CD14-positive monocyte (primary cell): ENCODE results near the gene ZNF335. TPM values are rescaled to one million over a fixed set of nuclear protein-coding genes. Genes with fewer than 3 reads are reported as not detected.

Experiments
- DNase-seq, 3 donors: peaks; one replicate each; pipeline ENCODE4 v3.0.0-alpha.2; 2011 to 2022
- H2AFZ ChIP-seq: 2 replicates; pipeline ENCODE4 v1.6.0; 2012; ENCODE audit warnings: mild to moderate bottlenecking, low read depth, low read length, inconsistent platforms; ENCODE audit not compliant: insufficient read depth, poor library complexity, severe bottlenecking
- H3K27ac ChIP-seq, 2 donors: 1 replicate in 1 of 2; 2 replicates in 1 of 2; pipeline ENCODE4 v1.5.1; 2012 to 2013; ENCODE audit warnings: low read length in 2 of 2, control low read depth in 1 of 2, inconsistent platforms in 1 of 2, low read depth in 1 of 2, mild to moderate bottlenecking in 1 of 2
- H3K27me3 ChIP-seq, 2 donors: one replicate each; pipeline versions ENCODE4 v1.6.0 to v1.6.1; 2011 to 2013; ENCODE audit warnings: low read length in 2 of 2; ENCODE audit not compliant: control insufficient read depth in 2 of 2, insufficient read depth in 2 of 2
- H3K36me3 ChIP-seq, 2 donors: replicated peaks in 1 of 2; 1 replicate in 1 of 2; 2 replicates in 1 of 2; pipeline versions ENCODE4 v1.5.1 to v1.6.1; 2012 to 2013; ENCODE audit warnings: low read length in 2 of 2, control low read depth in 1 of 2, inconsistent platforms in 1 of 2, mild to moderate bottlenecking in 1 of 2; ENCODE audit not compliant: insufficient read depth in 2 of 2, control insufficient read depth in 1 of 2
- H3K4me1 ChIP-seq, 2 donors: 1 replicate in 1 of 2; 2 replicates in 1 of 2; pipeline versions ENCODE4 v1.5.1 to v1.6.1; 2012 to 2013; ENCODE audit warnings: low read length in 2 of 2, control low read depth in 1 of 2, inconsistent platforms in 1 of 2, mild to moderate bottlenecking in 1 of 2, moderate library complexity in 1 of 2; ENCODE audit not compliant: insufficient read depth in 2 of 2, control insufficient read depth in 1 of 2
- H3K4me2 ChIP-seq: replicated peaks from 2 replicates; pipeline ENCODE3; 2012; ENCODE audit warnings: low read length, moderate library complexity, mild to moderate bottlenecking; ENCODE audit not compliant: poor library complexity, severe bottlenecking; ENCODE audit errors: extremely low read depth
- H3K4me3 ChIP-seq, 3 experiments: fragments of 200-600 bp in 1 of 3; sonication (generic) in 1 of 3; replicated peaks in 1 of 3; 1 replicate in 2 of 3; 2 replicates in 1 of 3; pipeline ENCODE4 v1.5.1; 2011 to 2013; ENCODE audit warnings: low read length in 3 of 3, mild to moderate bottlenecking in 3 of 3, control low read depth in 2 of 3, low read depth in 2 of 3, inconsistent platforms in 1 of 3, moderate library complexity in 1 of 3
- H3K79me2 ChIP-seq: 2 replicates; pipeline ENCODE4 v1.6.0; 2012; ENCODE audit warnings: mild to moderate bottlenecking, control low read depth, inconsistent platforms, low read length, moderate library complexity; ENCODE audit not compliant: insufficient read depth
- H3K9ac ChIP-seq: 2 replicates; pipeline ENCODE4 v1.6.0; 2017; ENCODE audit warnings: low read length, mild to moderate bottlenecking; ENCODE audit not compliant: insufficient read depth, poor library complexity, severe bottlenecking
- H3K9me3 ChIP-seq, 2 donors: replicated peaks in 1 of 2; 1 replicate in 1 of 2; 2 replicates in 1 of 2; pipeline versions ENCODE4 v1.5.1 to v1.6.1; 2012 to 2013; ENCODE audit warnings: low read length in 2 of 2, control low read depth in 1 of 2; ENCODE audit not compliant: control insufficient read depth in 1 of 2, insufficient read depth in 1 of 2
- H4K20me1 ChIP-seq: 2 replicates; pipeline ENCODE4 v1.6.0; 2012; ENCODE audit warnings: mild to moderate bottlenecking, low read length, control low read depth, moderate library complexity; ENCODE audit not compliant: insufficient read depth
- H3K27ac Mint-ChIP-seq, 7 donors: one replicate each; pipeline ENCODE4 v1.8.0; 2020; ENCODE audit warnings: mild to moderate bottlenecking in 7 of 7, mixed read lengths in 7 of 7, moderate library complexity in 6 of 7, inconsistent platforms in 2 of 7
- H3K27me3 Mint-ChIP-seq, 3 donors: one replicate each; pipeline ENCODE4 v1.8.0; 2021 to 2022; ENCODE audit warnings: low read depth in 3 of 3, mild to moderate bottlenecking in 3 of 3, mixed read lengths in 3 of 3, moderate library complexity in 3 of 3, inconsistent platforms in 1 of 3
- H3K36me3 Mint-ChIP-seq, 2 donors: one replicate each; pipeline ENCODE4 v1.8.0; 2020; ENCODE audit warnings: mixed read lengths in 2 of 2, inconsistent platforms in 1 of 2, mild to moderate bottlenecking in 1 of 2
- H3K4me1 Mint-ChIP-seq: one replicate; pipeline ENCODE4 v1.8.0; 2020; ENCODE audit warnings: mild to moderate bottlenecking, mixed read lengths
- H3K4me3 Mint-ChIP-seq, 2 donors: one replicate each; pipeline ENCODE4 v1.8.0; 2020; ENCODE audit warnings: mild to moderate bottlenecking in 2 of 2, mixed read lengths in 2 of 2, moderate library complexity in 1 of 2
- H3K9me3 Mint-ChIP-seq, 7 donors: one replicate each; pipeline ENCODE4 v1.8.0; 2020 to 2022; ENCODE audit warnings: mixed read lengths in 7 of 7, mild to moderate bottlenecking in 6 of 7, moderate library complexity in 6 of 7, inconsistent platforms in 2 of 7
- CTCF ChIP-seq: fragments of 200-600 bp; IDR thresholded peaks from one replicate; pipeline ENCODE4 v1.8.0; 2022; ENCODE audit warnings: antibody characterized with exemption, mild to moderate bottlenecking
- WGBS: methylation state at CpG from one replicate; pipeline ENCODE4 v1.1.5; 2013; ENCODE audit warnings: missing lambda C conversion rate; ENCODE audit not compliant: insufficient coverage; 5-methylcytosine and 5-hydroxymethylcytosine counted together
- intact Hi-C, 2 donors: fragments of 100-400 bp; cut with micrococcal nuclease; formaldehyde crosslinking; loops; one replicate each; pipeline versions ENCODE4 v1.15.0 to v1.15.1; 2023
- polyA plus RNA-seq, 3 donors: library from polyadenylated mRNA; depleted of rRNA in 1 of 3; unstranded in 2 of 3; stranded (reverse) in 1 of 3; fragments of 300-500 nt in 2 of 3; fragments of >200 nt in 1 of 3; fragmentation: Illumina TruSeq in 2 of 3; gene quantifications; 1 replicate in 2 of 3; 2 replicates in 1 of 3; pipeline ENCODE4 v1.2.3, GENCODE V29; 2012 to 2021

Gene ZNF335
- polyA plus RNA-seq, 3 donors: 2.7 to 39.6 (median 3.1) TPM

GRCh38 chr20:45968081-45968671 is 3.8 kb downstream of the ZNF335 start:
- Histone ChIP-seq H3K9me3 (no peaks in the 10 kb centered on the region), H3K4me2 (no peak overlapping the region), H3K27me3 (no peaks in the 10 kb centered on the region), H3K9ac (no peak overlapping the region), H3K79me2 (peaks cover 35% of the 10 kb centered on the region), H4K20me1 (peaks cover 40% of the 10 kb centered on the region), H3K27ac (peak overlapping the region in 1 of 2 donors; percentile 99), H3K4me3 (no peak overlapping the region), H3K4me1 (peaks cover 38 to 41% of the 10 kb centered on the region in 2 donors), H2AFZ (no peak overlapping the region), H3K36me3 (peaks cover 54 to 62% of the 10 kb centered on the region in 2 donors)
- peak in 2 of 3 donors; percentile 22 to 45 for DNase-seq
- intact Hi-C loops: no loop called here
- H3K4me3 Mint-ChIP-seq: no peak overlapping the region
- peaks cover 48 to 63% of the 10 kb centered on the region in 2 donors for H3K36me3 Mint-ChIP-seq
- H3K4me1 Mint-ChIP-seq: peaks cover 31% of the 10 kb centered on the region
- H3K27me3 Mint-ChIP-seq: peaks cover 0 to under 1% (median 0%) of the 10 kb centered on the region in 3 donors
- no peak for TF ChIP-seq CTCF
- no peaks in the 10 kb centered on the region for H3K9me3 Mint-ChIP-seq
- 74% methylated on average over 7 of the region's 10 CpGs for WGBS
- peak overlapping the region in 3 of 7 donors; percentile 13 to 83 (median 80) for H3K27ac Mint-ChIP-seq

- 100% methylated on average over 6 of the region's 13 CpGs for WGBS
- Histone ChIP-seq H3K9me3 (no peaks in the 10 kb centered on the region), H3K79me2 (peaks cover 35% of the 10 kb centered on the region), H3K36me3 (peaks cover 56 to 68% of the 10 kb centered on the region in 2 donors), H2AFZ (no peak overlapping the region), H4K20me1 (peaks cover 42% of the 10 kb centered on the region), H3K4me2 (no peak overlapping the region), H3K27ac (peak overlapping the region in 1 of 2 donors; percentile 99), H3K27me3 (no peaks in the 10 kb centered on the region), H3K9ac (no peak overlapping the region), H3K4me3 (no peak overlapping the region), H3K4me1 (peaks cover 33 to 36% of the 10 kb centered on the region in 2 donors)
- DNase-seq: no peak
- H3K4me3 Mint-ChIP-seq: no peak overlapping the region
- peak overlapping the region in 1 of 7 donors; percentile 13 for H3K27ac Mint-ChIP-seq
- no peaks in the 10 kb centered on the region for H3K9me3 Mint-ChIP-seq
- TF ChIP-seq CTCF: no peak
- peaks cover 28% of the 10 kb centered on the region for H3K4me1 Mint-ChIP-seq
- H3K36me3 Mint-ChIP-seq: peaks cover 51 to 69% of the 10 kb centered on the region in 2 donors
- peaks cover 0 to 2% (median 0%) of the 10 kb centered on the region in 3 donors for H3K27me3 Mint-ChIP-seq
- intact Hi-C loops: no loop called here
Observed at GRCh38 chr20:45967551-45968080, 4.4 kb downstream of the ZNF335 start.
